Stimulated activated naive CD8-positive, alpha-beta T cell treated with anti-CD3 and anti-CD28 coated beads, Interleukin-15, amount 100 ng/mL, for 72 hours (primary cell): ENCODE results near the gene RWDD4.

Experiments used
- ATAC-seq: fragments of 150-1000 bp; cut with Tn5 transposase; 2 replicates; pipeline ENCODE4 v1.10.0; 2021; ENCODE audit warnings: mild to moderate bottlenecking, moderate library complexity
- DNase-seq, 2 donors: peaks; one replicate each; pipeline ENCODE4 v3.0.0; 2021 to 2022
- H3K27ac Mint-ChIP-seq, 2 donors: one replicate each; pipeline ENCODE4 v1.8.0; 2022; ENCODE audit warnings: mild to moderate bottlenecking in 2 of 2, mixed read lengths in 2 of 2, moderate library complexity in 2 of 2
- H3K27me3 Mint-ChIP-seq: one replicate; pipeline ENCODE4 v1.8.0; 2022; ENCODE audit warnings: mixed read lengths
- H3K4me1 Mint-ChIP-seq: one replicate; pipeline ENCODE4 v1.8.0; 2022; ENCODE audit warnings: mild to moderate bottlenecking, mixed read lengths
- H3K4me3 Mint-ChIP-seq, 2 donors: one replicate each; pipeline ENCODE4 v1.8.0; 2022; ENCODE audit warnings: mild to moderate bottlenecking in 2 of 2, mixed read lengths in 2 of 2, moderate library complexity in 1 of 2
- H3K9me3 Mint-ChIP-seq, 2 donors: one replicate each; pipeline ENCODE4 v1.8.0; 2022; ENCODE audit warnings: mixed read lengths in 2 of 2

RWDD4 gene

GRCh38 chr4:183659029-183659871, at the start of gene RWDD4, which contains the start of gene TRAPPC11:
TSS of gene RWDD4 (minus strand) at chr4:183659185. CDS start at chr4:183658952, 233 bp downstream.
TSS of gene TRAPPC11 (plus strand) at chr4:183659293. CDS start at chr4:183663868, 4,575 bp downstream.
- ATAC-seq (peak; percentile 99), DNase-seq (peak; percentile 94 to 97)
- Mint-ChIP-seq H3K4me3 (peak within 1 kb of the TSS; percentile 84 to 89), H3K27ac (peak within 1 kb of the TSS; percentile 95 to 98), H3K9me3 (no peaks in the 10 kb centered on the region), H3K27me3 (no peaks in the 10 kb centered on the region), H3K4me1 (peaks cover 32% of the 10 kb centered on the region)

GRCh38 chr4:183702492-183702891, 43.5 kb upstream of the RWDD4 start:
- Mint-ChIP-seq H3K27me3 (no peaks in the 10 kb centered on the region), H3K27ac (no peak overlapping the region)

GRCh38 chr4:183700407-183700806, 41.4 kb upstream of the RWDD4 start:
- no peaks in the 10 kb centered on the region for H3K27me3 Mint-ChIP-seq
- no peak overlapping the region for H3K27ac Mint-ChIP-seq
- no peak overlapping the region for H3K4me3 Mint-ChIP-seq
- DNase-seq (no peak), ATAC-seq (no peak)
- no peaks in the 10 kb centered on the region for H3K9me3 Mint-ChIP-seq
- no peaks in the 10 kb centered on the region for H3K4me1 Mint-ChIP-seq

More at GRCh38 chr4:183702492-183702891, 43.5 kb upstream of the RWDD4 start:
- H3K9me3 Mint-ChIP-seq: no peaks in the 10 kb centered on the region
- DNase-seq (no peak), ATAC-seq (no peak)
- no peak overlapping the region for H3K4me3 Mint-ChIP-seq
- no peaks in the 10 kb centered on the region for H3K4me1 Mint-ChIP-seq

GRCh38 chr4:183698909-183699308, 39.9 kb upstream of the RWDD4 start:
- no peaks in the 10 kb centered on the region for H3K9me3 Mint-ChIP-seq
- ATAC-seq (no peak), DNase-seq (no peak)
- H3K4me3 Mint-ChIP-seq: no peak overlapping the region
- no peaks in the 10 kb centered on the region for H3K27me3 Mint-ChIP-seq
- no peaks in the 10 kb centered on the region for H3K4me1 Mint-ChIP-seq
- H3K27ac Mint-ChIP-seq: peak overlapping the region in 1 of 2 donors; percentile 69

- no peaks in the 10 kb centered on the region for H3K4me1 Mint-ChIP-seq
- ATAC-seq: no peak
- DNase-seq: no peak
- no peaks in the 10 kb centered on the region for H3K27me3 Mint-ChIP-seq
- no peaks in the 10 kb centered on the region for H3K9me3 Mint-ChIP-seq
- no peak overlapping the region for H3K27ac Mint-ChIP-seq
- no peak overlapping the region for H3K4me3 Mint-ChIP-seq
Measured at GRCh38 chr4:183691897-183692296, 32.9 kb upstream of the RWDD4 start.

- no peak overlapping the region for H3K27ac Mint-ChIP-seq
- H3K9me3 Mint-ChIP-seq: no peaks in the 10 kb centered on the region
- H3K4me3 Mint-ChIP-seq: no peak overlapping the region
- H3K27me3 Mint-ChIP-seq: no peaks in the 10 kb centered on the region
- ATAC-seq (no peak), DNase-seq (no peak)
- no peaks in the 10 kb centered on the region for H3K4me1 Mint-ChIP-seq
Measured at GRCh38 chr4:183691006-183691405, 32.0 kb upstream of the RWDD4 start.

- Mint-ChIP-seq H3K27me3 (no peaks in the 10 kb centered on the region), H3K4me3 (no peak overlapping the region), H3K27ac (peak overlapping the region in 1 of 2 donors; percentile 72), H3K9me3 (no peaks in the 10 kb centered on the region), H3K4me1 (no peaks in the 10 kb centered on the region)
- no peak for DNase-seq
- no peak for ATAC-seq
Measured at GRCh38 chr4:183688216-183688615, 29.2 kb upstream of the RWDD4 start.

GRCh38 chr4:183686461-183686860, 27.5 kb upstream of the RWDD4 start:
- Mint-ChIP-seq H3K4me1 (no peaks in the 10 kb centered on the region), H3K27ac (peak overlapping the region in 1 of 2 donors; percentile 65), H3K27me3 (no peaks in the 10 kb centered on the region), H3K4me3 (no peak overlapping the region), H3K9me3 (no peaks in the 10 kb centered on the region)
- no peak for DNase-seq
- no peak for ATAC-seq

- no peaks in the 10 kb centered on the region for H3K27me3 Mint-ChIP-seq
- no peaks in the 10 kb centered on the region for H3K9me3 Mint-ChIP-seq
- no peak overlapping the region for H3K4me3 Mint-ChIP-seq
- no peaks in the 10 kb centered on the region for H3K4me1 Mint-ChIP-seq
- ATAC-seq: no peak
- no peak overlapping the region for H3K27ac Mint-ChIP-seq
- no peak for DNase-seq
Measured at GRCh38 chr4:183681119-183681518, 22.1 kb upstream of the RWDD4 start.

- DNase-seq: no peak
- H3K4me1 Mint-ChIP-seq: no peaks in the 10 kb centered on the region
- H3K9me3 Mint-ChIP-seq: no peaks in the 10 kb centered on the region
- H3K27me3 Mint-ChIP-seq: no peaks in the 10 kb centered on the region
- no peak for ATAC-seq
- H3K4me3 Mint-ChIP-seq: no peak overlapping the region
- no peak overlapping the region for H3K27ac Mint-ChIP-seq
Measured at GRCh38 chr4:183675625-183676024, 16.6 kb upstream of the RWDD4 start.

GRCh38 chr4:183674153-183674552, 15.2 kb upstream of the RWDD4 start:
- no peaks in the 10 kb centered on the region for H3K9me3 Mint-ChIP-seq
- H3K27me3 Mint-ChIP-seq: no peaks in the 10 kb centered on the region
- DNase-seq: no peak

GRCh38 chr4:183670960-183671555, 12.1 kb upstream of the RWDD4 start:
- no peaks in the 10 kb centered on the region for H3K9me3 Mint-ChIP-seq
- H3K4me3 Mint-ChIP-seq: no peak overlapping the region
- ATAC-seq (no peak), DNase-seq (no peak)
- H3K27ac Mint-ChIP-seq: peak overlapping the region in 1 of 2 donors; percentile 49
- H3K27me3 Mint-ChIP-seq: no peaks in the 10 kb centered on the region
- H3K4me1 Mint-ChIP-seq: no peaks in the 10 kb centered on the region

More at GRCh38 chr4:183674153-183674552, 15.2 kb upstream of the RWDD4 start:
- no peak overlapping the region for H3K4me3 Mint-ChIP-seq
- no peak overlapping the region for H3K27ac Mint-ChIP-seq
- H3K4me1 Mint-ChIP-seq: no peaks in the 10 kb centered on the region
- no peak for ATAC-seq

GRCh38 chr4:183670251-183670650, 11.3 kb upstream of the RWDD4 start:
- Mint-ChIP-seq H3K9me3 (no peaks in the 10 kb centered on the region), H3K27me3 (no peaks in the 10 kb centered on the region)

GRCh38 chr4:183666088-183666487, 7.1 kb upstream of the RWDD4 start:
- DNase-seq (no peak), ATAC-seq (no peak)
- no peaks in the 10 kb centered on the region for H3K9me3 Mint-ChIP-seq
- H3K4me1 Mint-ChIP-seq: peaks cover under 1% of the 10 kb centered on the region
- no peak overlapping the region for H3K27ac Mint-ChIP-seq
- H3K27me3 Mint-ChIP-seq: no peaks in the 10 kb centered on the region
- no peak overlapping the region for H3K4me3 Mint-ChIP-seq

More at GRCh38 chr4:183670251-183670650, 11.3 kb upstream of the RWDD4 start:
- no peak for ATAC-seq
- no peak overlapping the region for H3K4me3 Mint-ChIP-seq
- H3K27ac Mint-ChIP-seq: no peak overlapping the region
- no peaks in the 10 kb centered on the region for H3K4me1 Mint-ChIP-seq
- no peak for DNase-seq

- ATAC-seq (no peak), DNase-seq (no peak)
- Mint-ChIP-seq H3K4me1 (peaks cover 32% of the 10 kb centered on the region), H3K9me3 (no peaks in the 10 kb centered on the region), H3K27me3 (no peaks in the 10 kb centered on the region), H3K4me3 (peak overlapping the region; percentile 84 to 89), H3K27ac (peak overlapping the region; percentile 68 to 82)
Measured at GRCh38 chr4:183659872-183660242, 872 bp upstream of the RWDD4 start.

GRCh38 chr4:183658362-183659028, 490 bp downstream of the RWDD4 start:
- DNase-seq (no peak), ATAC-seq (no peak)
- peak overlapping the region; percentile 95 to 98 for H3K27ac Mint-ChIP-seq
- peak overlapping the region; percentile 84 to 89 for H3K4me3 Mint-ChIP-seq
- H3K4me1 Mint-ChIP-seq: peaks cover 32% of the 10 kb centered on the region
- H3K27me3 Mint-ChIP-seq: no peaks in the 10 kb centered on the region
- no peaks in the 10 kb centered on the region for H3K9me3 Mint-ChIP-seq
